Stimulated activated naive CD8-positive, alpha-beta T cell treated with anti-CD3 and anti-CD28 coated beads, Interleukin-15, amount 100 ng/mL, for 72 hours (primary cell): Measurements from ENCODE around the gene ADAMTS7.
"Not testable (repeated sequence)": the region's sequence is repeated elsewhere in the genome, so short reads cannot be mapped to it uniquely, and the experiment has no call there.

Experiments
- ATAC-seq: fragments of 150-1000 bp; cut with Tn5 transposase; 2 replicates; pipeline ENCODE4 v1.10.0; 2021; ENCODE audit warnings: mild to moderate bottlenecking, moderate library complexity
- DNase-seq, 2 donors: peaks; one replicate each; pipeline ENCODE4 v3.0.0; 2021 to 2022
- H3K27ac Mint-ChIP-seq, 2 donors: one replicate each; pipeline ENCODE4 v1.8.0; 2022; ENCODE audit warnings: mild to moderate bottlenecking in 2 of 2, mixed read lengths in 2 of 2, moderate library complexity in 2 of 2
- H3K27me3 Mint-ChIP-seq: one replicate; pipeline ENCODE4 v1.8.0; 2022; ENCODE audit warnings: mixed read lengths
- H3K4me1 Mint-ChIP-seq: one replicate; pipeline ENCODE4 v1.8.0; 2022; ENCODE audit warnings: mild to moderate bottlenecking, mixed read lengths
- H3K4me3 Mint-ChIP-seq, 2 donors: one replicate each; pipeline ENCODE4 v1.8.0; 2022; ENCODE audit warnings: mild to moderate bottlenecking in 2 of 2, mixed read lengths in 2 of 2, moderate library complexity in 1 of 2
- H3K9me3 Mint-ChIP-seq, 2 donors: one replicate each; pipeline ENCODE4 v1.8.0; 2022; ENCODE audit warnings: mixed read lengths in 2 of 2

ADAMTS7 gene

DNA sequence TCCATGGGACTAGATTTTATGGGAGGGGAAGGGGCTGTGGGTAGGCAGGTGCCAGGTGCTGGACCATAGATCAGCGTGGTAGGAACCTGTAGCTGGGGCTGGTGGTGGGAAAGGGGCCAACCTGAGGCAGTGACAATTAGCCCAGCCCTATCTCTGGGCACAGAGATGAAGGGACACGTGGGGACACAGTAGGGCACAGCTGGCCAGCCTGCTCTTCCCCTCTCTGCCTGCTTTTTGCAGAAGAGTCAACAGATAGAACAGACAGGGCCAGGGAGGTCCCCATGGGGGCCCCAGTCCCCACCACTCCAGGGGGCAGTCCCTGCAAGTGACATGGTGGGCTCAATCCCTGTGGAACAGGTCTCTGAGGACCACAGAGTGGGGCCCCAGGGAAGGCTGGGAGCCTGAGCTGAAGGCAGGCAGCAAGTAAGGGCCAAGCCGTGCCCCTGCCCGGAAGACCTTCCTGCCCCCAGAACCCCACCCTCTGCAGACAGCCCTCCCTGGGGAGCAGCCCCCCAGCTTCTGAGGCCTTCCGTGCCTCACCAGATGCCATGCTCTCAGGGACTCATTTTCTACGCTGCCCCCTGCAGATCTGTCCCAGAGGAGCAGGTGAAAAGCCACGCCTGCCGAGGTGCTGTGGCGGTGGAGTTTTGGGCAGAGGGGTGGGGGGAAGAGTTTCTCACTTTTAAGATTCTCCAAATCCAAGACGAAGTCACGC is 52.6 kb downstream of the ADAMTS7 start:
- not testable (repeated sequence) for DNase-seq, H3K9me3 Mint-ChIP-seq, ATAC-seq, H3K4me3 Mint-ChIP-seq, H3K27me3 Mint-ChIP-seq
- H3K4me1 Mint-ChIP-seq, result peaks cover 62% of the 10 kb centered on the region
- H3K27ac Mint-ChIP-seq, result peak overlapping the region in 1 of 2 donors; percentile 72

DNA sequence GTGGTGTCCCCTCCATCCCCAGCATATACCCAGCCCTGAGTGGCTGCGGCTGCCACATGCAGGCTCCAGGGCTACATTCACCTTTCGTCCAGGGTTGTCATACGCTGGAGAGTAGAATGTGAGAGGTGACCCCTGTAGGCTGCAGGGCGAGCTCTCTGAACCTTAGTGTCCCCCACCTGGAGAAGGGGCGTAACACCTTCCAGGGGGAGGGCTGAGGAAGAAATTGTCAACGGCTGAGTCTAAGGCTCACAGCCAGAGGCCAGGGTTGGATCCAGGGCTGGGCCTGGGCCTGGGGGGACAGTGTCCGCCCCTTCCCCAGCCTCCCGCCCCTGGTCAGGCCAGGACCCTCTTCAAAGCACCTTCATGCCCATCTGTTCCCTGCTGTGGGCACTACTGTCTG is 53.2 kb downstream of the ADAMTS7 start:
- H3K4me3 Mint-ChIP-seq, DNase-seq: not testable (repeated sequence)
- peaks cover 57% of the 10 kb centered on the region for H3K4me1 Mint-ChIP-seq

DNA sequence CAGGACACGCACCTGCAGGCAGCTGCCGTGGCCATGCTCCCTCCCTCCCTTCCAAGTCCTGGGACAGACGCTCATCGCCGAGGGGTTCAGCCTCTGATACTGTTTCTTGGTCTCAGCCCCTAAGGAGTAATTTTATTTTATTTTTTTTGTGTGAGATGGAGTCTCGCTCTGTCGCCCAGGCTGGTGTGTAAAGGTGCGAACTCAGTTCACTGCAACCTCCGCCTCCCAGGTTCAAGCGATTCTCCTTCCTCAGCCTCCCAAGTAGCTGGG is 53.7 kb downstream of the ADAMTS7 start:
- Mint-ChIP-seq H3K27me3 (no peaks in the 10 kb centered on the region), H3K4me1 (peaks cover 56% of the 10 kb centered on the region), H3K9me3 (no peaks in the 10 kb centered on the region), H3K4me3 (peak overlapping the region; percentile 9 to 71), H3K27ac (peak overlapping the region; percentile 81 to 97)
- DNase-seq, result no peak
- no peak for ATAC-seq

More for the DNA sequence above, 53.2 kb downstream of the ADAMTS7 start:
- H3K27me3 Mint-ChIP-seq, ATAC-seq, H3K9me3 Mint-ChIP-seq, H3K27ac Mint-ChIP-seq: not testable (repeated sequence)

DNA sequence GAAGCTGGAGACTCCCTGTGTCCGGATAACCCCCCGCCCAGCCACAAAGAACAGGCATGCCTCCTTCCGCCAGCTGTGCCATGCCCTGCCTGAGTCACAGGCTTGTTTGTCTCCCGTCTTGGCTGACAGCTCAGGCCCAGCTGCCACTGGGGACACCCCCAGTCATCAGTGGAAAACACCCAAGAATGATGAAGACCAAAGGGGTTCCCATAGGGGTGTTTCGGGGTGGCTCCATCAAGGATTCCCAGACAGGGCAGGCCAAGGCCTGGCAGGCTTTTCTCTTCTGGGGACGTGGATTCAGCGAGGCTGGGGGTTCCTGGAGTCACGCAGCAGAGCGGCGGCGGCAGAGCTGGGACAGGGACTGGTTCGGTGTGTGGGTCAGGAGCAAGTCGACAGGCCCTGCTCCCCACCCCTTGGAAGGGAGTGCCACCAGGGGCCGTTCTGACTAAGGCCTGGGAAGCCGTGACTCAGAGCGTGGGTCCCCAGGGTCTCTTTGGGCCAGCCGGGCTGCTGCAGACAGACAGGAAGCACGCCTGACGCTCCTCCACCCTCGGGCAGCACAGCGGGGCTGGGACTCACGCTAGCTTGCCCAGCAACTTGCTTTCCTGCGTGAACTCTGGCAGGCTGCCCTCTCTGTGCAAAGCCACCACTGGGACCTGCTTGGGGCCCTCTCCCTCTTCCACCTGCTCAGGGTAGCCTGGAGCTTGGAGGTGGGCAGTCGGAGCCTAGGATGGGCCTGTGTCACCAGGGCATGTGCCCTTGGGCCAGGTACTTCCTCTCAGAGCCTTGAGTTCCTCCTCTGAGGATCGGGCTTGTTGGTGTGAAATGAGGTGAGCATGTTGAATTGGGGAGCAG is 54.3 kb downstream of the ADAMTS7 start:
- not testable (repeated sequence) for H3K27me3 Mint-ChIP-seq, H3K9me3 Mint-ChIP-seq
- Mint-ChIP-seq H3K27ac (peak overlapping the region; percentile 15 to 97), H3K4me3 (peak overlapping the region; percentile 9 to 71), H3K4me1 (peaks cover 51% of the 10 kb centered on the region)
- DNase-seq (peak; percentile 61 to 77), ATAC-seq (peak; percentile 78)

DNA sequence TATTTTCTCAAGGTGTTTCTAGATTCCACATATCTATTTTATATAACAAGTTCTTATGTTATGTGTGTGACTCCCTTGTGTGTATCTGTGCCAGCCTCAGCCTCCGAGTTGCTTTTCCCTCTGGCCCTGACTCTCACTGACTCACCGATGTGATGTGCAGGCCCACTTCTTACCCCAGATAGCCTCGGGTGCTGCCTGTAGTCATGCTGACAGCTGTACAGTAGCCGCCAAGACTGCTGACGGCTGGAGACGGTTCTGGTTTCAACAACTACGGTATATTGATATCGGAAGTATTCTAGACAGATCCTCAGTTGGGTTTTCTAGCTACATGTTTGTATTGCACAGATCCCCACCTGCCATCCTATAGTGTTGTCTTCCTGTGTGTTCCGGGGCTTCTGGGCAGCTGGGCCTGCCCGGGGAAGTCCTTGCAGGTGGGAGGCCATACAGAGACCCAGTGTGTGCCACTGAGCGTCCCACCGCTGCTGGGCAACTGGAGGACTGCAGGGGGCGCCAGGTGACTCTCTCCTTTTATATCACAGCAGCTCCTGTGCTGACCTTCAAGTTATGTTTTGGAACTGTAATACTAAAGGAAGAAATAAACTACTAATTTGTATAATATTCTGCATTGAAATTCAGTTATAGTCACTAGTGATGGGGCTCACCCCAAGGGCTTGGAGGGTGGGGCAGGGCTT is 55.2 kb downstream of the ADAMTS7 start:
- not testable (repeated sequence) for H3K9me3 Mint-ChIP-seq, H3K27ac Mint-ChIP-seq, H3K27me3 Mint-ChIP-seq, H3K4me3 Mint-ChIP-seq
- ATAC-seq (peak; percentile 44), DNase-seq (peak; percentile 50 to 67)
- peaks cover 47% of the 10 kb centered on the region for H3K4me1 Mint-ChIP-seq

DNA sequence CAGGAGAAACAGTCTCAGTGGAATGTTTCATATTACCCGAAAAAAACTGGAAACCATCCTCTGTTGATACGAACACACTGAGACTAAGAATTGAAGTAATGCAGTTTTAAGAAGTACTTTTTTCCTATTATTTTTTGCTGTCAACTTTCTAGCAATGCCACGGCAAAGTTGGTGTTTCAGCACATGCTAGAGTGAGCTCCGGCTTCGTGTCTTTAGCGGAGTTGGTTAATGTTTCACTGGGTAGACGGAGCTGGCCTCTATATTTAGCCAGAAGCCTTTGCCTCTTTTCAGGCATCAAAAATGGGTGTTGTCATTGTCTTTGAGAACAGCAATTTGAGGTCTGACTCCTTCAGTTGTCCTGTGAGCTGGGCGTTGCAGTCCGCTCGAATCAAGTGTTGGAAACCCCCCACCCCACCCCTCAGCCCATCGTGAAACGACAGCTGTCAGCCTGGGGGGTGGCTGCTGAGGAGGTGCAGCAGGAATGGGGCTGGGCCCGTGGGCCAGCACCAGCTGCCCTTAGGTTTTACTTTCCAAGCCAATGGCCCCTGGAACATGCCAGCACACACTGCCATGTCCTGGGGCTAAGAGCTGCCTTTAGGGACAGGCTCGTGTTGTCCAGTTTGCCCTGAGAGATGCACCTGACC is 56.5 kb downstream of the ADAMTS7 start:
- ATAC-seq, H3K4me3 Mint-ChIP-seq, H3K9me3 Mint-ChIP-seq, H3K27ac Mint-ChIP-seq, DNase-seq, H3K27me3 Mint-ChIP-seq: not testable (repeated sequence)
- H3K4me1 Mint-ChIP-seq, result peaks cover 43% of the 10 kb centered on the region

DNA sequence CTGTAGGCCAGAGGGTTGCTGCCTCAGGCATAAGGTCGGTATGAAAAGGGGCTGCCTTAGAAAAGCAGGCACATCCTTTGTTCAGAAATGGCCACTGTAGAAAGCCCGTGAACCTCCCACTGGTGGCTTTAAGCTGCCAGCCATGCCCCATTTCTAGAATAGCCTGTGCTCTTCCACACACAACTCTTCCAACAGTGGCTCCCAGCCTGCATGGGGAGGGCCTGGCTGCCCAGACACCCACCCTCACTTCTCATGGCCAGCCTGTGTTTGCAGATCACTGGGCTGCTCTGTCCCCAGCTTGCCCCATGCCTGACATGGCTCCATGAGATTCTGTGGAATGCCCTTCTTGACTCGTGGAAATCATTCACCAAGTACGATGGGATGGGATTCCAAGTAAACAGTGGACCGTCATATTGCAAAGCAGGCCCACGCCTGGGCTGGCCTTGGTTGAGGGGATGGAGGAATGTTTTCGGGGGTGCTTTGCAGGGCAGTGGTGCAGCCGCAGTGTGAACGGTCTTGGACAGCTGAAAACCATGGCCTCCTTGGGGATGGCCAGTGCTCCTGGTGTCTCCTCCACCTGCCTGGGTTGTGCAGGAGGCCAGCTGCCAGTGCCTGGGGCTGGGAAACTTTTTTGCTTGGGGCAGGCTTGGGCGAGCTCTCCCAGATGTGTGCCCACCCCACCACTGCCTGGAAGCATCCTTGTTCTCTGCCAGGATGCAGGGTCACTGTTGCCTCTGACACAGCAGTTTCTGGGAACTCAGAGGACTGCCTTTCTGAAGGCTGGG is 57.3 kb downstream of the ADAMTS7 start:
- not testable (repeated sequence) for ATAC-seq, H3K27ac Mint-ChIP-seq, H3K27me3 Mint-ChIP-seq

DNA sequence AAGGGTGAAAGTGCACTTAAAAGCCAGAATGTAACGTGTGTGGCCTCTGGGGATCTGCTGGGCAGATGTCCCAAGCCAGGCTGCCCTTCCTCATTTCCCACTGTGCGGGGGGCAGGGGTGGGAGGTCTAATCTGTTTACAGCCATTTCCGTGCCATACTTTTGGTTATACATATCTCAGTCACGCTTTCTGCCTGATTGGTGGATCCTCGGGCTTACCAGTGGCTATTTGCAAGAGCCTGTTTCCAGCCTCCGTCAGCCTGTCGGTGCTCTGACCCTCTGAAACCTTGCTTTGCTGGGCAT is 58.0 kb downstream of the ADAMTS7 start:
- not testable (repeated sequence) for H3K4me3 Mint-ChIP-seq, ATAC-seq, H3K27ac Mint-ChIP-seq, H3K9me3 Mint-ChIP-seq, DNase-seq, H3K27me3 Mint-ChIP-seq
- peaks cover 34% of the 10 kb centered on the region for H3K4me1 Mint-ChIP-seq

More for the DNA sequence above, 57.3 kb downstream of the ADAMTS7 start:
- H3K4me3 Mint-ChIP-seq, H3K9me3 Mint-ChIP-seq, DNase-seq: not testable (repeated sequence)
- peaks cover 41% of the 10 kb centered on the region for H3K4me1 Mint-ChIP-seq

DNA sequence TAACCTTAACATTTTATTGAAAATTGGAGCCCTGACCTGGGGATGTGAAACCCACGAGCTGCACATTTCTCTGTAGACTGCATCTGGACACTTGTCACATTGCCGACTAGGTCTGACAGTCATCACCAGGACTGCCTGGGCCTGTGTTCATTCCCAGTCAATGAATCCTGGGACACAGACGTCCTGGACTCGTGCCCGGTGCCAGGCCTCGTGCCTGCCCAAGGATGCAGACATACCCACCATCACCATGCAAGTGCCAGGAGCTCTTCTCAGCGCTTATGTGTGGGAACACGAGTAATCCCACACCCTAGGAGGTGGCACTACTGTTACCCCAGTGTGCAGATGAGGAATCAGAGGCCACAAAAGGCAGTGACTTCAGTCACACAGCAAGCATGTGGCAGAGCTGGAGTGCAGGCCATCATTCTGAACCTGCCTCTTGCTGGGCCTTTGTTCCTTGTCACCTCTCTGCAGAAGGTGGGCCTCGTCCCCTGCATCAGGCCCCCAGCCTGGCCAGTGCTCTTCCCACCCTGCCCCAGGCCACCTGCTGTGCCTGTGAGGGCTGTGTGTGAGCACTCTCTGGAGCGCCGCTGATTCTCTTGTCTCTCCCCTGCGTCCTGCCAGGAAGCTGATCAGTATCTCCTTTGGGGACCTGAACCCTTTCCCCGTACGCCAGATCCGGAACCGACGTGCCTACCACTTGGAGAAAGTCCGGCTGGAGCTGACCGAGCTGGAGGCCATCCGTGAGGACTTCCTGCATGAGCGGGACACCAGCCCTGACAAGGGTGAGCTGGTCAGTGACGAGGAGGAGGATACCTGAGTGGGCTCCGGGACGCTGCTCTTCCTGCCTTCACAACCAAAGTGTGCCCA is 58.5 kb downstream of the ADAMTS7 start:
- H3K9me3 Mint-ChIP-seq, result no peaks in the 10 kb centered on the region
- DNase-seq (no peak), ATAC-seq (no peak)
- no peak overlapping the region for H3K4me3 Mint-ChIP-seq
- H3K4me1 Mint-ChIP-seq, result peaks cover 31% of the 10 kb centered on the region
- H3K27me3 Mint-ChIP-seq, result no peaks in the 10 kb centered on the region
- no peak overlapping the region for H3K27ac Mint-ChIP-seq

DNA sequence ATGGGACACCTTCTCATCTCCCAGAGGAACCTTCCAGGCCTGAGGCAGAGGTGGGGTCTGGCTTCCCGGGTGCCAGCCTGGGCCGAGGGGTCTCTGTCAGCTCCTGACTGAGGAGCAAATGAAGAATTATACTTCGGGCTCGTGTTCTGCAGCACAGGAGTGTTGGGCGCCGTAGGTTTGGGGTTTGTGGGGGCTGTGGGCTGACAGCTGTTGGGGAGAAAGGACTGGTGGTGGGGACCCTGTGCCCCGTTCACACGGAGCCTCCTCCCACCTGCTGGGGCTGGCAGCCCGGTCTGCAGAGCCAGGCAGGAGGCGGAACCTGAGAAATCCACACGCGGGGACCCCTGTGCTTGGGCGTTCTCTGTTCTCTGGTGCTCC is 59.7 kb downstream of the ADAMTS7 start:
- no peak overlapping the region for H3K4me3 Mint-ChIP-seq
- DNase-seq, result no peak
- H3K27ac Mint-ChIP-seq, result no peak overlapping the region
- no peaks in the 10 kb centered on the region for H3K27me3 Mint-ChIP-seq
- ATAC-seq, result no peak
- H3K9me3 Mint-ChIP-seq, result no peaks in the 10 kb centered on the region
- peaks cover 19% of the 10 kb centered on the region for H3K4me1 Mint-ChIP-seq

DNA sequence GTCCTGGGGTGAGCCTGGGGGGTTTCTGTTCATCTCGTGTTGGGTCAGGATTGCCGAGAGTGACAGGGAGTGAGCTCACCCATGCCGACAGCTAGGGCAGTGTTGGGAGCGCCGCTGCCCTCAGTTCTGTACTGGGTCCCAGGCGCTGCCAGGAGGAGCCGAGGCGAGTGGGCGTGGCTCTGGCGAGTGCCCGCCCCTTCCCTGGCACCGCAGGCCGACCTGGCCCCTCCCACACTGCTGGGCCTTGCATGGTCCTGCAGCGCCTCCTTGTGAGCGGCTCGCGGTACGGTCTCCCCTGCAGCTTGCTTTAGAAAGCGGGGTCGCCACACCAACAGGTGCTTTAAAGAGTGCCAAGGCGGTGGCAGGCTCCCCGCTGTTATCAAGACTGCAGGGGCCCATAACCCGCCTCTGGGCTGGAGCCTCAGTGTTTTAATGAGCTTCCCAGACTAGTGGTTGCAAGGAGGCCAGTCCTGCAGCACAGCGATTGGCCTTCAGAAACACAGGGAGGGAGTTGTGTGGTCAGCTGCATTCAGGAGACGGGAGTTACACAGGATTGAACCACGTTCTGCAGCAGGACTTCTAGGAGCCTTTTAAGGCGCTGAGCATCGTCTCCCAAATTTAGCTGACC is 60.2 kb downstream of the ADAMTS7 start:
- H3K27ac Mint-ChIP-seq, result peak overlapping the region in 1 of 2 donors; percentile 46
- H3K9me3 Mint-ChIP-seq, H3K27me3 Mint-ChIP-seq: not testable (repeated sequence)
- peak overlapping the region; percentile 73 to 77 for H3K4me3 Mint-ChIP-seq
- peaks cover 14% of the 10 kb centered on the region for H3K4me1 Mint-ChIP-seq
- peak; percentile 98 for ATAC-seq
- peak; percentile 91 to 92 for DNase-seq

DNA sequence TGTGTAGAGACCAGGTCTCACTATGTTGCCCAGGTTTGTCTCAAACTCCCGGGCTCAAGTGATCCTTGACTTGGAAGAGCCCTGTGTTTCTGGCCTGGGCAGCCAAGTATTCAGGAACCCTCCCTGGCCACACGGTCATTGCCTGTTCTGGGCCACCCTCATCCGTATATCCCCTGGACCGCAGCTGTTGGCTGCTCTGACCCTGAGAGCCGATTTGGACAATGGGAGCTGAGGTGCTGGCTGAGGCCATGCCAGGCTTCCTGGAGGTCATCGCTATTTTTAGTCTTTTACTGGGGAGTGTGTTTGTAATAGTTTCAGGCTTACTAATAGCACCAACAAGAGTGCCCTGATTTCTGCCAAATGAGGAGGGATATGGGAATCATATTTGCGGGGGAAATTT is 60.7 kb downstream of the ADAMTS7 start:
- Mint-ChIP-seq H3K27me3 (no peaks in the 10 kb centered on the region), H3K4me1 (peaks cover 12% of the 10 kb centered on the region), H3K4me3 (peak overlapping the region; percentile 73 to 77), H3K27ac (peak overlapping the region in 1 of 2 donors; percentile 46), H3K9me3 (no peaks in the 10 kb centered on the region)
- ATAC-seq (no peak), DNase-seq (no peak)

DNA sequence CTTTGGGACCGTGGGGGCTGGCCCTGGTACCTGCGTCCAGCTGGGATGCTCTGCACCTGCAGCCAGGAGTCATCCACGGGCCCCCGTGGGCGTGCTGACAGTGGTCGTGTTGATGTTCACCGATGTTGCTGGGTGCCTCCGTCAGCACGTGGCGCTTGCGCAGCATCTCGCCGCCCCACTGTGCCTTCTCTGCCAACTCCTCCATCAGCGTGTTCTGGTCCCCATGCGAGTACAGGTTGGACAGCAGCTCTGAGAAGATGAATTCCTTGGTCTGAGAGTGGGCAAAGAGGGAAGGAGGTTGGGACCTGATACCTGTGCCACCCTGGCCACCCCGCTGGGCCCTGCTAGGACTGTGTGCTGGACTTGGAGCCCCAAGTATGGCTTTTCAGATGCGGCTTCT is 61.4 kb downstream of the ADAMTS7 start:
- H3K4me3 Mint-ChIP-seq, result no peak overlapping the region
- no peak for ATAC-seq
- no peaks in the 10 kb centered on the region for H3K27me3 Mint-ChIP-seq
- H3K9me3 Mint-ChIP-seq, result no peaks in the 10 kb centered on the region
- peaks cover 12% of the 10 kb centered on the region for H3K4me1 Mint-ChIP-seq
- no peak overlapping the region for H3K27ac Mint-ChIP-seq
- peak in 1 of 2 donors; percentile 5 for DNase-seq

DNA sequence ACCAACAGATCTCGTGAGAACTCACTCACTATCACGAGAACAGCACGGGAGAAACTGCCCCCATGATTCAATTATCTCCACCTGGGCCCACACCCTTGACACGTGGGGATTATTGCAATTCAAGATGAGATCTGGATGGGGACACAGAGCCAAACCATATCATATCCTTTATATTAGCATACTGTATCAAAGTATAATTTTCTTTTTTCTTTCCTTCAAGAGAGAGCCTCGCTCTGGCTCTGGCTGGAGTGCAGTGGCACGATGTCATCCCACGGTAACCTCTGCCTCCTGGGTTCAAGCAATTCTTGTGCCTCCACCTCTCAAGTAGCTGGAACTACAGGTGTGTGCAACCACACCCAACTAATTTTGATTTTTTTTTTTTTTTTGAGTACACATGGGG is 63.4 kb downstream of the ADAMTS7 start:
- H3K9me3 Mint-ChIP-seq, H3K27ac Mint-ChIP-seq, ATAC-seq, H3K4me3 Mint-ChIP-seq, DNase-seq, H3K27me3 Mint-ChIP-seq: not testable (repeated sequence)
- peaks cover 12% of the 10 kb centered on the region for H3K4me1 Mint-ChIP-seq
